ENCODE results near the gene MAN2A2. TPM values are rescaled to one million over a fixed set of nuclear protein-coding genes. Genes with fewer than 3 reads are reported as not detected.
A peak's percentile ranks its signal among the peaks of the same experiment; 100 is the strongest.

MAN2A2 gene
- total RNA-seq, 2 experiments from 2014 or later, result 132 to 133 TPM

DNA sequence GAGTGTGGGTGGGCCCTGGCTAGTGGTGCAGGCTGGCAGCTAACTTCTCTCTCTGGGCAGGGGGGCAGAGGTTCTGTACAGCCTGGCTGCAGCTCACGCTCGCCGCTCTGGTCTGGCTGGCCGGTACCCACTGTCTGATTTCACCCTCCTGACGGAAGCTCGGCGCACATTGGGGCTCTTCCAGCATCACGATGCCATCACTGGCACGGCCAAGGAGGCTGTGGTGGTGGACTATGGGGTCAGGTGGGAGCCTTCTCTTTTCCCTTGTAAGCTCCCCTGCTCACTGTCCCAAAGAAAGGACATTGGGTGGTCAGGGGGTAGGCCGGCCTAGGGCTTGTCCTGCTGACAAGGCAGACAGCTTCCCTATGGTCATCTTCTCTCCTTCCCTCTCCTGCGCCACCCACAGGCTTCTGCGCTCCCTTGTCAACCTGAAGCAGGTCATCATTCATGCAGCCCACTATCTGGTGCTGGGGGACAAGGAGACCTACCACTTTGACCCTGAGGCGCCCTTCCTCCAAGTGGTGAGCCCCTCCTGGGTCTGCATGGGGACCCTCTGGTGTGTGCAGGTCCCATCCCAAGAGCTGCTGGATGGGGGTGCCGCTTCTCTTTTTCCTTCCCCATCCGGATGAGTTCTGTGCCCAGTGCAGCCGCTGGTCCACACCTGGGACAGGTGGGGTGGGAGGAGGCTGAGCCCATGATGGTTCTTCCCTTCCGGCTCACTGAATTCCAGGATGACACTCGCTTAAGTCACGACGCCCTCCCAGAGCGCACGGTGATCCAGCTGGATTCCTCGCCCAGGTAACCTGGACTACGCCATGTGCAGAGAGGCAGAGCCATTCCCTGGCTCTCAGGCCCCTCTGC is 7.6 kb downstream of the MAN2A2 start:
- ChIA-PET POLR2A (interaction anchor here (0.8 to 1.4 kb wide), 2 partner anchors 13 to 21 kb away, joined by 4 read pairs; no protein-coding TSS in a partner anchor), CTCF (no interaction called here)
- peaks cover 79% of the 10 kb centered on the region for H3K36me3 Mint-ChIP-seq (ENCODE audit: low read depth)
- no peaks in the 10 kb centered on the region for H3K27me3 Mint-ChIP-seq
- H3K4me1 Mint-ChIP-seq, result peaks cover 4% of the 10 kb centered on the region
- H3K27ac Mint-ChIP-seq, result no peak overlapping the region
- no peaks in the 10 kb centered on the region for H3K9me3 Mint-ChIP-seq
- H3K4me3 Mint-ChIP-seq, result no peak overlapping the region
- no peak for DNase-seq

DNA sequence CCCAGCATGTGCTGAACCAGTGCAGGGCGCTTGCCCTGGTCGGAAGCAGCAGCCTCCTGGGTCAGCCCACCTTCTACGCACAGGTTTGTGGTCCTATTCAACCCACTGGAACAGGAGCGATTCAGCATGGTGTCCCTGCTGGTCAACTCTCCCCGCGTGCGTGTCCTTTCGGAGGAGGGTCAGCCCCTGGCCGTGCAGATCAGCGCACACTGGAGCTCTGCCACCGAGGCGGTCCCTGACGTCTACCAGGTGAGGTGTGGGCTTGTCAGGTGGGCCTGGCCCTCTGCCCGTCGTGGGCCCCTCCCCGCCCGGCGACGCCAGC is 8.2 kb downstream of the MAN2A2 start:
- H3K36me3 Mint-ChIP-seq (ENCODE audit: low read depth), result peaks cover 77% of the 10 kb centered on the region
- H3K4me1 Mint-ChIP-seq, result no peaks in the 10 kb centered on the region
- DNase-seq, result no peak
- H3K4me3 Mint-ChIP-seq, result no peak overlapping the region
- H3K27me3 Mint-ChIP-seq, result no peaks in the 10 kb centered on the region
- H3K9me3 Mint-ChIP-seq, result no peaks in the 10 kb centered on the region
- CTCF ChIA-PET, result no interaction called here
- POLR2A ChIA-PET, result interaction anchor here (1.4 kb wide), 1 partner anchor 12 kb away, joined by 4 read pairs; no protein-coding TSS in a partner anchor
- no peak overlapping the region for H3K27ac Mint-ChIP-seq

DNA sequence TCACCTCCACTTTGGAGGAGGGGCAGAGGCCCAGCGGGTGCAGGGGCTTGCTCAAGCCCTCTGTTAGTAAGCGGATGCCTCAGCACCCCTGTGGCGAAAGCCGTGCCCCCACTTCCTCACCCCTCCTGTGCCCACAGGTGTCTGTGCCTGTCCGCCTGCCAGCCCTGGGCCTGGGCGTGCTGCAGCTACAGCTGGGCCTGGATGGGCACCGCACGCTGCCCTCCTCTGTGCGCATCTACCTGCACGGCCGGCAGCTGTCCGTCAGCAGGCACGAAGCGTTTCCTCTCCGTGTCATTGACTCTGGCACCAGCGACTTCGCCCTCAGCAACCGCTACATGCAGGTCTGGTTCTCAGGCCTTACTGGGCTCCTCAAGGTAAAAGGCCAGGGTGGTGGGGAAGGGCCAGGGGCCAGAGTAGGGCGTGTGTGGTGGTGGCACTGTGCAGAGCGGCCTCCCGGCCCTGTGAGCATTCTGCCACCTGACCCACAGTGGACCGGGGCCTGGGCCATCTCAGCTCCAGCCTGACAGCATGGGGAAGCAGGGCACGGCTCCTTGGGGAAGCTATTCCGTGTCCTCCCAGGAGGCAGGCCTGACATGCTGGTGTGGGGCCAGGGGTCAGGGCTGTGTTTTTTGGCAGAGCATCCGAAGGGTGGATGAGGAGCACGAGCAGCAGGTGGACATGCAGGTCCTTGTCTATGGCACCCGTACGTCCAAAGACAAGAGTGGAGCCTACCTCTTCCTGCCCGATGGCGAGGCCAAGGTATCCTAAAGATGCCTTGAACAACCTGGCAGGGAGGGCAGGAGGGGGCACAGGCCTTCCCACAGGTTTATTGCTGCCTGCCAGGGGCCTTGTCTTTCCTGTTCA is 9.0 kb downstream of the MAN2A2 start:
- H3K4me1 Mint-ChIP-seq, result no peaks in the 10 kb centered on the region
- POLR2A ChIA-PET, result interaction anchor here (0.7 to 2.7 kb wide), 2 partner anchors 9 kb away, joined by 3 to 17 read pairs; partner anchors contain the start of gene MAN2A2
- no peak for DNase-seq

DNA sequence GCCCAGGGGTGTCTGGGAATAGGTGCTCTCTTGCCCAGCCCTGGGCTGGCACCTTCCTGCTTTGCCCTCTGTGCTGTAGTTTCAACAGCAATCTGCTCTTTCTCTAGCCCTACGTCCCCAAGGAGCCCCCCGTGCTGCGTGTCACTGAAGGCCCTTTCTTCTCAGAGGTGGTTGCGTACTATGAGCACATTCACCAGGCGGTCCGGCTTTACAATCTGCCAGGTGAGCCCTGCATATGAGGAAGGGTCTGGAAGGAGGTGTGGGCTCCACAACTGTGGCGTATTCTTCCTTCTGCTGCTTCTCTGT is 9.6 kb downstream of the MAN2A2 start:
- CTCF ChIA-PET, result no interaction called here
- H3K4me1 Mint-ChIP-seq, result no peaks in the 10 kb centered on the region
- H3K27me3 Mint-ChIP-seq, result no peaks in the 10 kb centered on the region
- H3K9me3 Mint-ChIP-seq, result no peaks in the 10 kb centered on the region
- no peak overlapping the region for H3K4me3 Mint-ChIP-seq
- no peak overlapping the region for H3K27ac Mint-ChIP-seq
- peaks cover 78% of the 10 kb centered on the region for H3K36me3 Mint-ChIP-seq (ENCODE audit: low read depth)
- DNase-seq, result no peak
- POLR2A ChIA-PET, result interaction anchor here (2.7 kb wide), 1 partner anchor 9 kb away, joined by 17 read pairs; the partner anchor contains the start of gene MAN2A2

More for the DNA sequence above, 9.0 kb downstream of the MAN2A2 start:
- CTCF ChIA-PET, result no interaction called here
- Mint-ChIP-seq H3K27me3 (no peaks in the 10 kb centered on the region), H3K36me3 (ENCODE audit: low read depth) (peaks cover 78% of the 10 kb centered on the region), H3K27ac (no peak overlapping the region), H3K4me3 (no peak overlapping the region), H3K9me3 (no peaks in the 10 kb centered on the region)

DNA sequence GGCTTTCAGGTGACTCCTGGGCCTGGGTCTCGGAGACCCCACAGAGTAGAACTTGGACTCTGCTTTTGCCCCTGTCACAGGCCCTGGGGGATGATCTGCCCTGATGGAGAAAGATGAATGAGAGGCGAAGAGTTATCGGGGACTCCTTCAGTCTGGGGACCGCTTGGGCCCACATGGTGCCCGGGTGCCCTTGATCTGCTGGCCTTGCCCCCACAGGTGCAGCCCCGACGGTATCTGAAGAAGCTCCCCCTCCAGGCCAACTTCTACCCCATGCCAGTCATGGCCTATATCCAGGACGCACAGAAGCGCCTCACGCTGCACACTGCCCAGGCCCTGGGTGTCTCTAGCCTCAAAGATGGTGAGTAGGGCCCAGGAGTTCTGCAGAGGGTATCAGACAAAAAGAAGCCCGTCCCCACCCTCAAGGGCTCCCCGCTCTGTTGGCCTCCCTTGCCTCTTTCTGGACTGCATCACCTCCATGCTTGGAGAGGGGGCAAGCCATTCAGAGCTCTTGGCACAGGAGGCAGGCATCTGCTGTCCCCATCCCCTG is 10.4 kb downstream of the MAN2A2 start:
- POLR2A ChIA-PET, result interaction anchor here (1.2 to 2.7 kb wide), 3 partner anchors 10 to 18 kb away, joined by 3 to 17 read pairs (median 5); partner anchors contain the start of gene MAN2A2

DNA sequence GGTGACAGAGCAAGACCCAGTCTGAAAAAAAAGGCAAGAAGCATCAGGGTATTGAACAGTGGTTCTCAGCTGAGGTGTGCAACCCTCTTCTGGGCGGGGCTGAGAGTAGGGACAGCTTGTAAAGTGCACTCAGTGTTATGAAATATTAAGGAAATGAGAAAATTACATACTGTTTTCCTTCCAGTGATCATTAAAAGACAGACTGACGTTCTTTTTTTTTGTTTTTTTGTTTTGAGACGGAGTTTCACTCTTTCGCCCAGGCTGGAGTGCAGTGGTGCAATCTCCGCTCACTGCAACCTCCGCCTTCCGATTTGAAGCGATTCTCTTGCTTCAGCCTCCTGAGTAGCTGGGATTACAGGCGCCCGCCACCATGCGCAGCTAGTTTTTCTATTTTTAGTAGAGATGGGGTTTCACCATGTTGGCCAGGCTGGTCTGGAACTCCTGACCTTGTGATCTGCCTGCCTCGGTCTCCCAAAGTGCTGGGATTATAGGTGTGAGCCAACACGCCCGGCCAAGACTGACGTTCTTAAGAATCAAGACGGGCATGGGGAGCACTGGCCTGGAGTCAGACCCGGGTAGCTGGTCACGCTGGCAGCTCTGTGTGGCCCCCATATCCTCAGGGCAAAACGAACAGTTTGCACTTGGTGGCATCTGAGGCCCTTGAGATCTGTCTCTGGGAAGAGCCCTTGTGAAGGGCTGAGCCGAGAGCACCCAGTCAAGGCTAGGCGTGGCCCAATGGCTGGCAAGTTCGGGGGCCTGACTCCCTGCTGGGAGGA is 11.4 kb downstream of the MAN2A2 start:
- H3K27me3 Mint-ChIP-seq, result no peaks in the 10 kb centered on the region
- peaks cover 80% of the 10 kb centered on the region for H3K36me3 Mint-ChIP-seq (ENCODE audit: low read depth)
- no peaks in the 10 kb centered on the region for H3K9me3 Mint-ChIP-seq
- no peak for DNase-seq
- no peaks in the 10 kb centered on the region for H3K4me1 Mint-ChIP-seq
- POLR2A ChIA-PET, result interaction anchor here (1.2 to 2.7 kb wide), 3 partner anchors 10 to 17 kb away, joined by 3 to 17 read pairs (median 5); partner anchors contain the start of gene MAN2A2
- CTCF ChIA-PET, result interaction anchor here (1.1 to 1.8 kb wide), 3 partner anchors 17 to 28 kb away, joined by 3 to 10 read pairs (median 3); partner anchors contain the start of gene HDDC3
- no peak overlapping the region for H3K27ac Mint-ChIP-seq
- H3K4me3 Mint-ChIP-seq, result no peak overlapping the region

More for the DNA sequence above, 10.4 kb downstream of the MAN2A2 start:
- no peak overlapping the region for H3K27ac Mint-ChIP-seq
- no peaks in the 10 kb centered on the region for H3K9me3 Mint-ChIP-seq
- H3K4me1 Mint-ChIP-seq, result no peaks in the 10 kb centered on the region
- H3K27me3 Mint-ChIP-seq, result no peaks in the 10 kb centered on the region
- CTCF ChIA-PET, result interaction anchor here (1.6 to 1.8 kb wide), 2 partner anchors 18 to 21 kb away, joined by 3 to 10 read pairs; partner anchors contain the start of gene HDDC3
- DNase-seq, result no peak
- no peak overlapping the region for H3K4me3 Mint-ChIP-seq
- H3K36me3 Mint-ChIP-seq (ENCODE audit: low read depth), result peaks cover 79% of the 10 kb centered on the region

DNA sequence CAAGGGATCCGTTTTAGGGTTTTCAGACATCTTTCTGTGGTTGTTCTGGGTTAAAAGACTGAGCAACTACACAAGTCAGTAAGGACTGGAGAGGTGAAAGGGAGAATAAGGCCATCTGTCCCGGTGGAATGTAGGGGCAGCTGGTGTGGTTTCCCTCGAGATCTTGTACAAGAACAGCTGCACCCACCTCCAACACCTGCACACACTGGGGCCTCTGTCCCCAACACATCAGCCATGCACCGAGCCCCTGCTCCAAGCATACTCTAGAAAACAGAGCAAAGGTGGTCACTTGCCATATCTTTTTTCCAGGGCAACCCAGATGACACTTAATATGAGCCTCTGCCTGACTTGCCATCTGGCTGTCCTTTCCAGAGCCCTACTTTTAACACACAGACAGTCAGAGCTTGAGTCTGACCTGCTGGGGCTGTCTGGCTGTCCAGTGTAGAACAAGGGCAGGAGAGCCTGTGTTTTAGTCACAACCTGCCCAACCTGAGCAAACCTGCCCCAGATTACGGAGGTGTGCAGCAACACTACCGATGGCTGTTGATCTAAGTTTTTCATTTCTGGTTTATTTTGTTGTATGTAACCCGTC is 12.2 kb downstream of the MAN2A2 start:
- no peak overlapping the region for H3K4me3 Mint-ChIP-seq
- CTCF ChIA-PET, result interaction anchor here (1.8 kb wide), 1 partner anchor 17 kb away, joined by 10 read pairs; the partner anchor contains the start of gene HDDC3
- DNase-seq, result no peak
- H3K9me3 Mint-ChIP-seq, result no peaks in the 10 kb centered on the region
- POLR2A ChIA-PET, result interaction anchor here (2.7 kb wide), 1 partner anchor 12 kb away, joined by 17 read pairs; the partner anchor contains the start of gene MAN2A2
- H3K4me1 Mint-ChIP-seq, result no peaks in the 10 kb centered on the region
- H3K27me3 Mint-ChIP-seq, result no peaks in the 10 kb centered on the region
- H3K27ac Mint-ChIP-seq, result peak overlapping the region; percentile 21
- H3K36me3 Mint-ChIP-seq (ENCODE audit: low read depth), result peaks cover 80% of the 10 kb centered on the region

DNA sequence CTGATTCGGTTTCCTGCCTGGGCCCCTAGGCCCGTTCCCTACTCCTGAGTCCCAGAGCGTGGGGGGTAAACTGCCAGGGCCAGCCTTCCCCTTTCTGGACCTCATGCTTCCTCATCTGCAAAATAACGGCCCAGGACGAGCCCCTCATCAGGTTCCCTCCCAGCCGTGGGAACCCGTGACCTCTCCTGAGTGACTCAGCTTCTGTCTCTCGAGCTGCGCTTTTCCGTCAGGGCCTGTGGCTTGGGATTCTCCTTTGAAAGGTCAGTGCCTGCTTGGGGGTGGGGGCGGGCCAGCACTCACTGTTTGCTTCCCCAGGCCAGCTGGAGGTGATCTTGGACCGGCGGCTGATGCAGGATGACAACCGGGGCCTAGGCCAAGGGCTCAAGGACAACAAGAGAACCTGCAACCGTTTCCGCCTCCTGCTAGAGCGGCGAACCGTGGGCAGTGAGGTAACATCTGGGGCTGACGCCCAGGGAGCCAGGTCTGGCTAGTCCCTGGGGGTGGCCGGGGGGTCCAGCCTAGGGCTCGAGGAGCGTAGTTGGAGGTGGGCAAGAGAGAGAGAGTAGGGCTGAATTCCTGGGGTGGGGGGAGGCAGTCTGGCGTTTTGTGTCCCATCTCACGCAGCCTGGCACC is 12.8 kb downstream of the MAN2A2 start:
- Mint-ChIP-seq H3K27ac (no peak overlapping the region), H3K4me1 (no peaks in the 10 kb centered on the region), H3K36me3 (ENCODE audit: low read depth) (peaks cover 81% of the 10 kb centered on the region), H3K9me3 (no peaks in the 10 kb centered on the region), H3K4me3 (no peak overlapping the region), H3K27me3 (no peaks in the 10 kb centered on the region)
- ChIA-PET POLR2A (no interaction called here), CTCF (no interaction called here)
- no peak for DNase-seq

DNA sequence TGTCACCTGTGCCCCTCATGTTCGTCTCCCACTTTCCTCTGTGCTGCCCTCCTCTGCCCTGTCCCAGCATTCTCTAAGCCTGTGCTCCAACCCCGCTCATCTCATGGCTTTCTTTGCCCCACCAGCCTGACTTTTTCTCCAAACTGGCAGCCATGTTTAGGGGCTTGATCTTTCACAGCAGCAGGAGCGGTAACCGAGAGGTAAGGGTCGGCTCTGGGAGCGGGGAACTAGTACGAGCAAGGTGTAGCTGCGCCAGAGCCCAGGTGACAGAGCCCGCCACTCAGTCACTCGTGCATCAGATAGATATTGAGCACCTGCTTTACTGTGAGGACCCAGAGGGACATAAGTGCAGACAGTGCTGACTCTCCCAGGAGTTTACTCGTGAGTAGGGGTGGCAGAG is 13.4 kb downstream of the MAN2A2 start:
- CTCF ChIA-PET, result no interaction called here
- H3K4me1 Mint-ChIP-seq, result peaks cover 3% of the 10 kb centered on the region

DNA sequence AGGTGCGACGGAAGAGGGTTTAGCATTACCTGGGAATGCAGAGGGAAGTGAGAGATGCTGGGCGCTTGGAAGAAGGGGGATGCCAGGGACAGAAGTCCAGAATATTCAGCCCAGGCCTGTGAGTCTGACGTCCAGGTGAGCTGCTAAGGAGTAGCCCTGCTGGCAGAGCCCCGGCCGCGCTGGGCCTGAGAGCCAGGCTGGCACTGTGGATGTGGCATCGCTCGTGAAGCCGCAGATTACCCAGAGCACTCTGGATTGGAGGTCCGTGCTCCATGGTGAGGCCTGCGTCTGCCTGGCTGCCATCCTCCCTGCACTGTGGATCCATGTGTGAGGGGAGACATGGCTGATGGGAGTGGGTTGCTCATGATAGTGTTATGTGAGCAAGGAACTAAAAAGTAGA is 14.5 kb downstream of the MAN2A2 start:
- no peak for DNase-seq
- peaks cover 86% of the 10 kb centered on the region for H3K36me3 Mint-ChIP-seq (ENCODE audit: low read depth)
- POLR2A ChIA-PET, result interaction anchor here (3.2 kb wide), 1 partner anchor 13 kb away, joined by 27 read pairs; the partner anchor contains the start of gene HDDC3
- no peak overlapping the region for H3K27ac Mint-ChIP-seq
- H3K27me3 Mint-ChIP-seq, result no peaks in the 10 kb centered on the region
- no peak overlapping the region for H3K4me3 Mint-ChIP-seq
- CTCF ChIA-PET, result no interaction called here
- no peaks in the 10 kb centered on the region for H3K9me3 Mint-ChIP-seq
- H3K4me1 Mint-ChIP-seq, result peaks cover 11% of the 10 kb centered on the region

More for the DNA sequence above, 13.4 kb downstream of the MAN2A2 start:
- Mint-ChIP-seq H3K27me3 (no peaks in the 10 kb centered on the region), H3K4me3 (no peak overlapping the region), H3K27ac (no peak overlapping the region), H3K36me3 (ENCODE audit: low read depth) (peaks cover 82% of the 10 kb centered on the region), H3K9me3 (no peaks in the 10 kb centered on the region)
- no peak for DNase-seq
- POLR2A ChIA-PET, result interaction anchor here (0.5 to 3.2 kb wide), 2 partner anchors 14 to 459 kb away, joined by 4 to 27 read pairs; partner anchors contain the start of gene HDDC3

DNA sequence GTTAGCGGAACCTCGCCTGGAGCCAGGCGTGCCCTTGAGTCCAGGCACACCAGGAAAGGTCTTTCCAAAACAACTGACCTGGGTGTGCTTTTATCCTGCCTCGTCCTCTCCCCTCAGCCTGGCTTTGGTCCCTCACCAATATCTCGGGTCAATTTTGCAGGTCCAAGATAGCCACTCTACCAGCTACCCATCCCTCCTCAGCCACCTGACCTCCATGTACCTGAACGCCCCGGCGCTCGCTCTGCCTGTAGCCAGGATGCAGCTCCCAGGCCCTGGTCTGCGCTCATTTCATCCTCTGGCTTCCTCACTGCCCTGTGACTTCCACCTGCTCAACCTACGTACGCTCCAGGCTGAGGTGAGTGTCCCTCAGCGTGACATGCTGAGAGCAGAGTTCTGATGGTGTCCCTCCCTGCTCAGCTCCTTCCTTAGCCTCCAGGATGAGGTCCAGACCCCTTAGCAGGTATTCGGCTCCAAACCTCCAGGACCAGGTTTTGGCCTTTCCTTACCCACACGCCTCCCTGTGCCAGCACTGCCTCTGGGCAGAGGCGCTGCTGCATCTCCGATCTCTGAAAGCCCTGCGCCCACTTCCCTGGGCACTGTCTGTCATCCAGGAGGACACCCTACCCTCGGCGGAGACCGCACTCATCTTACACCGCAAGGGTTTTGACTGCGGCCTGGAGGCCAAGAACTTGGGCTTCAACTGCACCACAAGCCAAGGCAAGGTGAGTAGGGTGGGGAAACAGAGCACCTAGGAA is 15.1 kb downstream of the MAN2A2 start:
- POLR2A ChIA-PET, result interaction anchor here (0.9 to 3.2 kb wide), 2 partner anchors 13 to 17 kb away, joined by 3 to 27 read pairs; partner anchors contain the start of genes HDDC3 and UNC45A
- CTCF ChIA-PET, result interaction anchor here (1.2 to 1.9 kb wide), 3 partner anchors 14 to 16 kb away, joined by 3 to 7 read pairs (median 3); partner anchors contain the start of gene HDDC3
- Mint-ChIP-seq H3K9me3 (no peaks in the 10 kb centered on the region), H3K27me3 (no peaks in the 10 kb centered on the region), H3K4me3 (no peak overlapping the region), H3K27ac (no peak overlapping the region), H3K36me3 (ENCODE audit: low read depth) (peaks cover 81% of the 10 kb centered on the region), H3K4me1 (peaks cover 16% of the 10 kb centered on the region)
- DNase-seq, result no peak

All from activated CD4-positive, alpha-beta memory T cell treated with anti-CD3 and anti-CD28 coated beads, Interleukin-2, amount 10 ng/mL, durations not matched to agents 7 days and 5 days (primary cell).